Keratinocyte (primary cell): ENCODE data around the gene CDADC1. TPM values are rescaled to one million over a fixed set of nuclear protein-coding genes. Genes with fewer than 3 reads are reported as not detected.

Experiments
- DNase-seq: peaks from one replicate; pipeline ENCODE4 v3.0.0-alpha.2; 2011; ENCODE audit warnings: low read depth, missing footprints, low spot score
- FAIRE-seq: peaks from 2 replicates; lab custom pipeline; 2011; peaks lifted over from hg19 to GRCh38; lab: Jason Lieb, UNC
- H2AFZ ChIP-seq: 2 replicates; pipeline ENCODE4 v1.6.0; 2012; ENCODE audit warnings: low read length, control low read depth, inconsistent platforms; ENCODE audit not compliant: control insufficient read depth
- H3K27ac ChIP-seq: 2 replicates; pipeline ENCODE4 v1.5.1; 2011; ENCODE audit warnings: low read length; ENCODE audit not compliant: control insufficient read depth, insufficient read depth
- H3K27me3 ChIP-seq: 3 replicates; pipeline ENCODE4 v1.6.0; 2011; ENCODE audit warnings: low read length; ENCODE audit not compliant: control insufficient read depth, insufficient read depth; ENCODE audit errors: extremely low read depth
- H3K36me3 ChIP-seq, 2 experiments: 2 replicates in 1 of 2; 3 replicates in 1 of 2; pipeline ENCODE4 v1.5.1; 2011; ENCODE audit warnings: low read length in 2 of 2, mild to moderate bottlenecking in 1 of 2; ENCODE audit not compliant: control insufficient read depth in 2 of 2, insufficient read depth in 2 of 2; ENCODE audit errors: extremely low read depth in 1 of 2
- H3K4me1 ChIP-seq: 3 replicates; pipeline ENCODE4 v1.5.1; 2011; ENCODE audit warnings: low read length; ENCODE audit not compliant: control insufficient read depth, insufficient read depth; ENCODE audit errors: extremely low read depth
- H3K4me2 ChIP-seq: 3 replicates; pipeline ENCODE4 v1.6.0; 2011; ENCODE audit warnings: low read depth, low read length; ENCODE audit not compliant: control insufficient read depth, insufficient read depth; ENCODE audit errors: extremely low read depth
- H3K4me3 ChIP-seq, 3 experiments: fragments of 200-600 bp in 1 of 3; sonication (generic) in 1 of 3; 2 replicates in 2 of 3; 3 replicates in 1 of 3; pipeline ENCODE4 v1.5.1; 2011 to 2016; ENCODE audit warnings: low read length in 3 of 3, mild to moderate bottlenecking in 3 of 3, control low read depth in 2 of 3, inconsistent platforms in 1 of 3, low read depth in 1 of 3, mixed read lengths in 1 of 3, mixed run types in 1 of 3, moderate library complexity in 1 of 3; ENCODE audit not compliant: control insufficient read depth in 2 of 3, insufficient read depth in 2 of 3; ENCODE audit errors: extremely low read depth in 1 of 3
- H3K79me2 ChIP-seq: 2 replicates; pipeline ENCODE4 v1.6.0; 2012; ENCODE audit warnings: low read length; ENCODE audit not compliant: control insufficient read depth, insufficient read depth
- H3K9ac ChIP-seq: 3 replicates; pipeline ENCODE4 v1.6.0; 2011; ENCODE audit warnings: low read length; ENCODE audit not compliant: control insufficient read depth, insufficient read depth; ENCODE audit errors: extremely low read depth
- H3K9me1 ChIP-seq: 3 replicates; pipeline ENCODE4 v1.6.0; 2011; ENCODE audit warnings: low read length; ENCODE audit not compliant: control insufficient read depth, insufficient read depth; ENCODE audit errors: extremely low read depth
- H3K9me3 ChIP-seq: 2 replicates; pipeline ENCODE4 v1.5.1; 2012; ENCODE audit warnings: low read depth, low read length; ENCODE audit not compliant: control insufficient read depth
- H4K20me1 ChIP-seq: 3 replicates; pipeline ENCODE4 v1.6.0; 2011; ENCODE audit warnings: low read length; ENCODE audit not compliant: control insufficient read depth, insufficient read depth; ENCODE audit errors: extremely low read depth
- EZH2 ChIP-seq: IDR thresholded peaks from one replicate; pipeline ENCODE4 v1.6.1; 2012; ENCODE audit warnings: inconsistent platforms, mild to moderate bottlenecking, low read length, moderate library complexity
- dilution Hi-C: fragments of 300-500 bp; cut with MboI; formaldehyde crosslinking; loops from one replicate; pipeline ENCODE4 v1.7.0; 2020; ENCODE audit warnings: low sequenced_read_pairs; ENCODE audit not compliant: extremely low pct_ligation_motif_present
- polyA plus RNA-seq, 5 experiments: library from polyadenylated mRNA; depleted of rRNA in 3 of 5; stranded (reverse) in 3 of 5; stranded (forward) in 1 of 5; unstranded in 1 of 5; fragments of >200 nt; gene quantifications; 1 replicate in 1 of 5; 2 replicates in 3 of 5; 3 replicates in 1 of 5; pipeline versions ENCODE4 v1.2.1 to v1.2.3, GENCODE V29; 2011 to 2012; ENCODE audit warnings: missing spikeins in 2 of 5, low read depth in 1 of 5, low replicate concordance in 1 of 5
- TF ChIP-seq, protein P1 (sequence below), 3 experiments: IDR thresholded peaks in 1 of 3; conservative IDR thresholded peaks in 1 of 3; optimal IDR thresholded peaks in 1 of 3; 2 replicates in 2 of 3; 3 replicates in 1 of 3; pipeline versions ENCODE3 to v1.5.1; 2011; ENCODE audit warnings: low read length in 3 of 3, mild to moderate bottlenecking in 3 of 3, moderate library complexity in 2 of 3, control low read depth in 1 of 3, inconsistent platforms in 1 of 3; ENCODE audit not compliant: insufficient read depth in 2 of 3; ENCODE audit errors: extremely low read depth in 1 of 3

CDADC1 gene
- polyA plus RNA-seq, 1 donor (not counting 4 experiments of a cell fraction or from before 2014, with no cell fraction given) = 3.8 TPM

DNA sequence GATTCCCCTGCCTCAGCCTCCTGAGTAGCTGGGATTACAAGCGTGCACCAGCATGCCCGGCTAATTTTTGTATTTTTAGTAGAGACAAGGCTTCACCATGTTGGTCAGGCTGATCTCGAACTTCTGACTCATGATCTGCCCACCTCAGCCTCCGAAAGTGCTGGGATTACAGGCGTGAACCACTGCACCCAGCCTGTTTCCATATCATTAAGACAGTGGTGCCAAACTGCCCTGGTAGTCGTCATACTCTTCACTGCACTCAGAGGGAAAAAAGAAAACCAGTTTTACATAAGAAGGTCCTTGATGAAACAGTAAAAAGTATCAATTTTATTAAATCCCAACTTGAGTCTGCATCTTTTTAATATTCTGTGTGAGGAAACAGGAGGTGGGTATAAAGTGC, 14.9 kb downstream of the CDADC1 start:
- no peaks in the 10 kb centered on the region for H3K79me2 ChIP-seq
- no peak overlapping the region for H3K4me3 ChIP-seq
- H3K9me1 ChIP-seq = no peaks in the 10 kb centered on the region
- H3K4me2 ChIP-seq = no peak overlapping the region
- H3K9me3 ChIP-seq = no peaks in the 10 kb centered on the region
- no peak overlapping the region for H3K27ac ChIP-seq
- dilution Hi-C loops = no loop called here
- H4K20me1 ChIP-seq = no peaks in the 10 kb centered on the region
- H3K36me3 ChIP-seq = peaks cover 2 to 3% of the 10 kb centered on the region in 2 experiments
- DNase-seq (no peak), FAIRE-seq (no peak)
- H3K27me3 ChIP-seq = no peaks in the 10 kb centered on the region
- H3K4me1 ChIP-seq = no peaks in the 10 kb centered on the region
- no peak overlapping the region for H2AFZ ChIP-seq
- no peak overlapping the region for H3K9ac ChIP-seq
- TF ChIP-seq, protein P1, sequence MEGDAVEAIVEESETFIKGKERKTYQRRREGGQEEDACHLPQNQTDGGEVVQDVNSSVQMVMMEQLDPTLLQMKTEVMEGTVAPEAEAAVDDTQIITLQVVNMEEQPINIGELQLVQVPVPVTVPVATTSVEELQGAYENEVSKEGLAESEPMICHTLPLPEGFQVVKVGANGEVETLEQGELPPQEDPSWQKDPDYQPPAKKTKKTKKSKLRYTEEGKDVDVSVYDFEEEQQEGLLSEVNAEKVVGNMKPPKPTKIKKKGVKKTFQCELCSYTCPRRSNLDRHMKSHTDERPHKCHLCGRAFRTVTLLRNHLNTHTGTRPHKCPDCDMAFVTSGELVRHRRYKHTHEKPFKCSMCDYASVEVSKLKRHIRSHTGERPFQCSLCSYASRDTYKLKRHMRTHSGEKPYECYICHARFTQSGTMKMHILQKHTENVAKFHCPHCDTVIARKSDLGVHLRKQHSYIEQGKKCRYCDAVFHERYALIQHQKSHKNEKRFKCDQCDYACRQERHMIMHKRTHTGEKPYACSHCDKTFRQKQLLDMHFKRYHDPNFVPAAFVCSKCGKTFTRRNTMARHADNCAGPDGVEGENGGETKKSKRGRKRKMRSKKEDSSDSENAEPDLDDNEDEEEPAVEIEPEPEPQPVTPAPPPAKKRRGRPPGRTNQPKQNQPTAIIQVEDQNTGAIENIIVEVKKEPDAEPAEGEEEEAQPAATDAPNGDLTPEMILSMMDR (optimal IDR thresholded peaks at IDR 0.05 in 1 of 3, IDR thresholded peaks at IDR 0.05 in 1 of 3, conservative IDR thresholded peaks at IDR 0.05 in 1 of 3; ENCODE audit: extremely low read depth in 1 of 3, insufficient read depth in 2 of 3, low read length in 3 of 3) = no peak
- TF ChIP-seq EZH2 = no peak

DNA sequence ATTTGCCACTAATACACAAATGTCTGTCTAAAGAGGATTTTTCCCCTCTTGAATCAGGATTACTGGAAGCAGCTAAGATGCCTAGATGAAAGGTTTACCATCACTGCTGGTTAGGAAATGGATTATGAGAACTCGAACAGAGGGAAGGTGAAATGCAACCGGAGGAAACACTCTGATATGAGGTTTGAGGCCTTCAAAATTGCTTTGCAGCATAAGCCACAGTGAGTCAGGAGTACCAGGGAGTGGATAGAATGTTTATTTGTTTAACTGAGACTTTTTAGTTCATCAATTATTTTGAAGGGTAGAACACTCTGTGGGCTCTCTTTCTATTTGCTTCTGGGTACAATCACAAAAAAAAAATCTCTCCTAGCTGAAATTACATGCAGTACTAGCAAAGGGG, 18.1 kb downstream of the CDADC1 start:
- no peaks in the 10 kb centered on the region for H3K27me3 ChIP-seq
- no peaks in the 10 kb centered on the region for H3K4me1 ChIP-seq
- no peaks in the 10 kb centered on the region for H3K9me3 ChIP-seq
- DNase-seq (no peak), FAIRE-seq (no peak)
- dilution Hi-C loops = no loop called here
- H3K79me2 ChIP-seq = no peaks in the 10 kb centered on the region
- TF ChIP-seq, protein P1 (optimal IDR thresholded peaks at IDR 0.05 in 1 of 3, IDR thresholded peaks at IDR 0.05 in 1 of 3, conservative IDR thresholded peaks at IDR 0.05 in 1 of 3; ENCODE audit: extremely low read depth in 1 of 3, insufficient read depth in 2 of 3, low read length in 3 of 3) = no peak
- no peak for TF ChIP-seq EZH2
- no peaks in the 10 kb centered on the region for H3K9me1 ChIP-seq
- H4K20me1 ChIP-seq = no peaks in the 10 kb centered on the region
- H2AFZ ChIP-seq = no peak overlapping the region
- H3K4me2 ChIP-seq = no peak overlapping the region
- H3K9ac ChIP-seq = no peak overlapping the region
- H3K27ac ChIP-seq = no peak overlapping the region
- no peak overlapping the region for H3K4me3 ChIP-seq
- peaks cover 0 to 1% of the 10 kb centered on the region in 2 experiments for H3K36me3 ChIP-seq
